GM19025 (cell line): ENCODE results near the gene RTP2.

Experiments
- ATAC-seq: cut with Tn5 transposase; IDR thresholded peaks from one replicate; pipeline ENCODE4 v1.9.1; 2021; ENCODE audit warnings: mild to moderate bottlenecking, low read depth, moderate library complexity; ENCODE audit not compliant: unreplicated experiment

Gene RTP2

GRCh38 chr3:187677604-187678003 lies 24.8 kb downstream of the RTP2 start:
- no peak for ATAC-seq

GRCh38 chr3:187673012-187673411 lies 29.3 kb downstream of the RTP2 start:
- ATAC-seq = no peak

DNA sequence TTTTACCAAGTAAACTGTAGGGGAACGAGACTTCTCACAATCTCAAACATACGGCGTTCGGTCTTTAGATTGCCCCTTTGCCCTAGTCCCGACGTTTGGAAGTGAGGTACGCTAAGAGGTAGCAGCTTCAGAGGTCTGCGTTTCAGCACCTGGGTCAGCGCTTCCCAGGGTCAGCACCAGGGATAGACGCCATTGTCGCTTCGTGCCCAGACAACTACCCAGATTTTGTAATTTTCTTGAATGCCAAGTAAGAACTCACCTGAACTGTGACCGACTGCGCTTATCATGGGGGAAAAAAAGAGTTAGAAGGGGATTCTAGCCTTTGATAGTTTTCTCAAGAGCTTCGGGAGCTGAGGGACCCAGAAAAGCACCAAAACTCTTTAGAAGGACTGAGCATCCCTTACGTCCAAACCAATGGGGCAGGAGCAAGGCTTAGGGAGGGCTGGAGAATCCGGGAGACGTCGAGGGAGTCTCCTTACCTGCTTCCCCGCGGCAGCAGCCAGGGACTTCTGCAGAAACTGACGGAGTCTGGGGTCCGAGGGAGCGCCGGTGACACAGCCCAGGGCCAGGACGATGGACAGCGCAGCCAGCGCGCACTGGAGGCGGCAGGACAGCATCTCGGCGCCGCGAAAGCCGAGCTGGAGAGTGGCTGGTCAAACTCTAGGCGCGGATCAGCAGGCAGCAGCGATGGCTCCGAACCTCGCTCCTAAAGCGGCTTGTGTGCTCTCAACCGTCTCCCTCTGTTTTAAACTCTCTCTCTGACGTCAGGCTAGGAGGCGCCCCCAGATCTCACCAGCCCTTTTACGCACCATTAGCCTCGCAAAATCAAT lies 32.5 kb downstream of the RTP2 start, which contains the start of gene SST:
Gene SST, minus strand, starts transcription at position 720 of the 830 bp plus-strand sequence. Its CDS starts 103 bp downstream, at position 617.
- no peak for ATAC-seq

GRCh38 chr3:187667526-187667925 lies 34.8 kb downstream of the RTP2 start:
- no peak for ATAC-seq

DNA sequence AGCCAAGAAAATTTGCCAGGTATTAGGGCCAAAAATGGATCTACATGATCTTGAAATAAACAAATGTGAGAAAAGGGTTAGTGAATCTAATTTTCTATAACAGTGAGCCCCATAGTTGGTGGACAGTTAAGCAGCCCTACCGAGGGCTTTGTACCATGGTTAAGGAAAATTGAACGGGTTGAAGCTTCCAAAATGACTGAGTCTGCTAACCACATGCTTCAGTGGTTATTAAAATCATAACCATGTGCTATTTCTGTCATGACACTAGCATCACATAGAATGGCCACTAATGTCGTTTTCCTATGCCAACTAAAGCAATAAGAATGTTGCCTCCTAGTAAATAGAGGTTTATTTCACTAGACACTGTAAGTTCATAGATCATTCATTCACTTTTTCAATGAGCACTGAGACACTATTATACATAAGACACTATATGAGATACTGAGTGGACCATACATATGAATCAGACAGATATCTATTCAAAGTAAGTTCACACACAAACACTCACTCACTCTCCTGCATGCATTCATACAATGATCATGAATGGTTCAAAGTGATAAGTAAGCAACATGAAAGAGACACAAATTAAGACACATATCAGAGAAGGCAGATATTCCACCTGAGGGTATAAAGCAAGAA lies 36.5 kb downstream of the RTP2 start:
- ATAC-seq = no peak

DNA sequence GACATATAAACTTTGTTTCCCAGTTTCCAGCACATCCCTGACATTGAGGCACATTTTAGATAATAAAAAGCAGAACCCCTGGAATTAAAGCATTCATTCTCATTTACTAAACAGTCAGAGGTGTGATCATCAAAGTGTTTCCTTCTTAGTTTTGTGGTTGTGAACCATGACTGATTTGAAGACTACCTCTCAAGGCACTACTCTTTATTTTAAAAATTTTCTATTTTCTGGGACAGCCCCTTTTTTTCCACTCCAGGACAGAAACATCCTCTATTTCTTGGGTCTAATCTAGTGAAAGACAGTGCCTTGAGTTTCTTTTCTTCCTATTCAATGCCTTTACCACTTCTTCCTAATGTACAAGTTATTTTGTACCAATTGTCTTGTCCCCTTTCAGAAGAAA lies 37.3 kb downstream of the RTP2 start:
- no peak for ATAC-seq

GRCh38 chr3:187662848-187663409 lies 39.4 kb downstream of the RTP2 start:
- no peak for ATAC-seq

DNA sequence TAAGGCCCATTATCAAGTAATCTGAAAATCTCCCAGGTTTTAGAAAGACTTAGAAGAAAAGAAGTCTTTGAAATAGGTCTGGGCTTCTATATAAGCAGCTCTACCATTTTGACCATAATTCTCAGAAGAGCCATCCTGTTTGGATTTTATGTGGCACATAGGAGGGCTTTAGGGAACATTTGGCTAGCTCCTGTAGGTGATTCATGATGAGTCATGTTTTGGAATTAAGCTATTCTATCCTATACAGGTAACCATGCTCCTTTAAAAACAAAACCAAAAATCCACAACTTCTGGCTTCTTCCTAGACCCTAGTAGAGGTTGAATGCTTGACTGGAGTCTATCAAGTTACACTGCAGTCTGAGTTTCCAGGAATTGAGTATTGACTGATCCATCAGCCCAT lies 41.1 kb downstream of the RTP2 start:
- ATAC-seq = no peak

GRCh38 chr3:187651282-187651681 lies 51.1 kb downstream of the RTP2 start:
- no peak for ATAC-seq
